Activated CD8-positive, alpha-beta memory T cell treated with anti-CD3 and anti-CD28 coated beads, Interleukin-2, amount 10 ng/mL, durations not matched to agents 7 days and 5 days (primary cell): Measurements from ENCODE around the gene MKRN1. TPM values are rescaled to one million over a fixed set of nuclear protein-coding genes. Genes with fewer than 3 reads are reported as not detected.
"Not testable (repeated sequence)": the region's sequence is repeated elsewhere in the genome, so short reads cannot be mapped to it uniquely, and the experiment has no call there.

Source experiments
- ATAC-seq: fragments of 150-1000 bp; cut with Tn5 transposase; one replicate; pipeline ENCODE4 v1.10.0; 2021; ENCODE audit warnings: moderate library complexity
- CTCF ChIA-PET: fragments of 350-600 bp; sonication (Branson Sonifier 250); formaldehyde crosslinking; loops from one replicate; lab custom pipeline; 2021; ENCODE audit warnings: antibody characterized with exemption; lab: Charles Lee
- DNase-seq: peaks from one replicate; pipeline ENCODE4 v3.0.0-alpha.2; 2020
- H3K27ac Mint-ChIP-seq: one replicate; pipeline ENCODE4 v1.8.0; 2021; ENCODE audit warnings: mild to moderate bottlenecking, mixed read lengths
- H3K27me3 Mint-ChIP-seq: one replicate; pipeline ENCODE4 v1.8.0; 2021; ENCODE audit warnings: mixed read lengths
- H3K36me3 Mint-ChIP-seq: one replicate; pipeline ENCODE4 v1.8.0; 2021; ENCODE audit warnings: mild to moderate bottlenecking, mixed read lengths
- H3K4me1 Mint-ChIP-seq: one replicate; pipeline ENCODE4 v1.8.0; 2021; ENCODE audit warnings: mixed read lengths
- H3K4me3 Mint-ChIP-seq: one replicate; pipeline ENCODE4 v1.8.0; 2021; ENCODE audit warnings: mild to moderate bottlenecking, moderate library complexity, mixed read lengths
- H3K9me3 Mint-ChIP-seq: one replicate; pipeline ENCODE4 v1.8.0; 2022; ENCODE audit warnings: low read depth, mixed read lengths
- total RNA-seq, 2 experiments: library from RNA; stranded (reverse); gene quantifications; one replicate each; pipeline ENCODE4 v1.2.3, GENCODE V29; 2021

Gene MKRN1
- total RNA-seq, 2 experiments from 2014 or later: 64.2 to 75.5 TPM

- no peak for ATAC-seq
- Mint-ChIP-seq H3K36me3 (peaks cover 5% of the 10 kb centered on the region), H3K9me3 (no peaks in the 10 kb centered on the region), H3K4me3 (no peak overlapping the region), H3K27ac (no peak overlapping the region), H3K27me3 (no peaks in the 10 kb centered on the region), H3K4me1 (peaks cover 23% of the 10 kb centered on the region)
- CTCF ChIA-PET: no interaction called here
- DNase-seq: no peak
These were observed 31.5 kb downstream of the MKRN1 start for GRCh38 chr7:140447841-140448240.

- DNase-seq (no peak), ATAC-seq (no peak)
- Mint-ChIP-seq H3K27me3 (no peaks in the 10 kb centered on the region), H3K4me3 (no peak overlapping the region), H3K4me1 (peaks cover 20% of the 10 kb centered on the region), H3K9me3 (no peaks in the 10 kb centered on the region), H3K36me3 (no peaks in the 10 kb centered on the region), H3K27ac (no peak overlapping the region)
- CTCF ChIA-PET: no interaction called here
These were observed 32.8 kb downstream of the MKRN1 start for GRCh38 chr7:140446467-140446866.

- Mint-ChIP-seq H3K27me3 (peaks cover under 1% of the 10 kb centered on the region), H3K4me3 (no peak overlapping the region), H3K4me1 (peaks cover 10% of the 10 kb centered on the region), H3K36me3 (no peaks in the 10 kb centered on the region), H3K27ac (no peak overlapping the region), H3K9me3 (no peaks in the 10 kb centered on the region)
- ATAC-seq (no peak), DNase-seq (no peak)
- CTCF ChIA-PET: no interaction called here
These were observed 37.8 kb downstream of the MKRN1 start for GRCh38 chr7:140441519-140441918.

- DNase-seq: no peak
- ATAC-seq: no peak
- Mint-ChIP-seq H3K4me1 (peaks cover 10% of the 10 kb centered on the region), H3K4me3 (no peak overlapping the region), H3K36me3 (no peaks in the 10 kb centered on the region), H3K27me3 (peaks cover 2% of the 10 kb centered on the region), H3K27ac (no peak overlapping the region), H3K9me3 (no peaks in the 10 kb centered on the region)
- CTCF ChIA-PET: no interaction called here
These were observed 38.7 kb downstream of the MKRN1 start for GRCh38 chr7:140440593-140440992.

GRCh38 chr7:140439359-140439758, 39.9 kb downstream of the MKRN1 start:
- peaks cover 10% of the 10 kb centered on the region for H3K4me1 Mint-ChIP-seq
- H3K4me3 Mint-ChIP-seq: no peak overlapping the region
- H3K9me3 Mint-ChIP-seq: no peaks in the 10 kb centered on the region
- ATAC-seq: no peak
- no peak for DNase-seq
- peaks cover 2% of the 10 kb centered on the region for H3K27me3 Mint-ChIP-seq
- CTCF ChIA-PET: interaction anchor here (1.0 kb wide), 1 partner anchor 75 kb away, joined by 3 read pairs; no protein-coding TSS in a partner anchor
- H3K36me3 Mint-ChIP-seq: no peaks in the 10 kb centered on the region
- no peak overlapping the region for H3K27ac Mint-ChIP-seq

- Mint-ChIP-seq H3K4me1 (peaks cover 4% of the 10 kb centered on the region), H3K27me3 (peaks cover 2% of the 10 kb centered on the region), H3K36me3 (no peaks in the 10 kb centered on the region), H3K27ac (no peak overlapping the region), H3K9me3 (no peaks in the 10 kb centered on the region), H3K4me3 (no peak overlapping the region)
- no peak for ATAC-seq
- CTCF ChIA-PET: interaction anchor here (0.7 kb wide), 1 partner anchor 9 kb away, joined by 4 read pairs; no protein-coding TSS in a partner anchor
- no peak for DNase-seq
These were observed 43.9 kb downstream of the MKRN1 start for GRCh38 chr7:140435252-140435895.

GRCh38 chr7:140433396-140433795, 45.9 kb downstream of the MKRN1 start:
- no peak overlapping the region for H3K27ac Mint-ChIP-seq
- ATAC-seq: no peak
- H3K36me3 Mint-ChIP-seq: no peaks in the 10 kb centered on the region
- H3K4me1 Mint-ChIP-seq: no peaks in the 10 kb centered on the region
- DNase-seq: no peak
- CTCF ChIA-PET: no interaction called here
- H3K4me3 Mint-ChIP-seq: no peak overlapping the region
- H3K9me3 Mint-ChIP-seq: no peaks in the 10 kb centered on the region
- peaks cover 2% of the 10 kb centered on the region for H3K27me3 Mint-ChIP-seq

GRCh38 chr7:140426130-140426529, 53.2 kb downstream of the MKRN1 start:
- H3K27ac Mint-ChIP-seq: no peak overlapping the region
- H3K4me3 Mint-ChIP-seq: no peak overlapping the region
- no peak for ATAC-seq
- H3K36me3 Mint-ChIP-seq: peaks cover 12% of the 10 kb centered on the region
- no peaks in the 10 kb centered on the region for H3K27me3 Mint-ChIP-seq
- CTCF ChIA-PET: interaction anchor here (1.6 kb wide), 1 partner anchor 17 kb away, joined by 6 read pairs; no protein-coding TSS in a partner anchor
- no peak for DNase-seq
- no peaks in the 10 kb centered on the region for H3K9me3 Mint-ChIP-seq
- no peaks in the 10 kb centered on the region for H3K4me1 Mint-ChIP-seq

GRCh38 chr7:140425718-140426117, 53.6 kb downstream of the MKRN1 start:
- no peak for ATAC-seq
- Mint-ChIP-seq H3K27ac (no peak overlapping the region), H3K36me3 (peaks cover 12% of the 10 kb centered on the region), H3K4me1 (no peaks in the 10 kb centered on the region), H3K9me3 (no peaks in the 10 kb centered on the region), H3K4me3 (no peak overlapping the region), H3K27me3 (no peaks in the 10 kb centered on the region)
- CTCF ChIA-PET: interaction anchor here (1.6 kb wide), 1 partner anchor 18 kb away, joined by 6 read pairs; no protein-coding TSS in a partner anchor
- no peak for DNase-seq

- Mint-ChIP-seq H3K9me3 (no peaks in the 10 kb centered on the region), H3K4me1 (peaks cover 2% of the 10 kb centered on the region), H3K27ac (no peak overlapping the region), H3K4me3 (no peak overlapping the region), H3K36me3 (peaks cover 12% of the 10 kb centered on the region), H3K27me3 (no peaks in the 10 kb centered on the region)
- CTCF ChIA-PET: no interaction called here
- DNase-seq (no peak), ATAC-seq (no peak)
These were observed 55.8 kb downstream of the MKRN1 start for GRCh38 chr7:140423501-140423900.

- Mint-ChIP-seq H3K4me1 (peaks cover 12% of the 10 kb centered on the region), H3K27ac (no peak overlapping the region), H3K4me3 (no peak overlapping the region), H3K9me3 (no peaks in the 10 kb centered on the region), H3K36me3 (peaks cover 11% of the 10 kb centered on the region), H3K27me3 (no peaks in the 10 kb centered on the region)
- DNase-seq: no peak
- CTCF ChIA-PET: interaction anchor here (0.6 kb wide), 1 partner anchor 10 kb away, joined by 3 read pairs; no protein-coding TSS in a partner anchor
- ATAC-seq: no peak
These were observed 57.8 kb downstream of the MKRN1 start for GRCh38 chr7:140421521-140421920.

- Mint-ChIP-seq H3K4me1 (peaks cover 24% of the 10 kb centered on the region), H3K27ac (no peak overlapping the region), H3K27me3 (no peaks in the 10 kb centered on the region), H3K9me3 (no peaks in the 10 kb centered on the region), H3K4me3 (no peak overlapping the region), H3K36me3 (peaks cover 14% of the 10 kb centered on the region)
- ATAC-seq (peak; percentile 31), DNase-seq (no peak)
- CTCF ChIA-PET: interaction anchor here (1.8 kb wide), 1 partner anchor 59 kb away, joined by 6 read pairs; no protein-coding TSS in a partner anchor
These were observed 60.7 kb downstream of the MKRN1 start for GRCh38 chr7:140418653-140419052.

- ATAC-seq, H3K27ac Mint-ChIP-seq, H3K27me3 Mint-ChIP-seq, H3K4me3 Mint-ChIP-seq, H3K9me3 Mint-ChIP-seq, DNase-seq: not testable (repeated sequence)
- CTCF ChIA-PET: interaction anchor here (1.8 kb wide), 1 partner anchor 60 kb away, joined by 6 read pairs; no protein-coding TSS in a partner anchor
- H3K36me3 Mint-ChIP-seq: peaks cover 13% of the 10 kb centered on the region
- H3K4me1 Mint-ChIP-seq: peaks cover 24% of the 10 kb centered on the region
These were observed 61.2 kb downstream of the MKRN1 start for GRCh38 chr7:140418156-140418472.

- Mint-ChIP-seq H3K27ac (peak overlapping the region; percentile 47), H3K9me3 (no peaks in the 10 kb centered on the region), H3K4me3 (no peak overlapping the region), H3K27me3 (no peaks in the 10 kb centered on the region), H3K4me1 (peaks cover 24% of the 10 kb centered on the region), H3K36me3 (peaks cover 15% of the 10 kb centered on the region)
- ATAC-seq (peak; percentile 80), DNase-seq (peak; percentile 55)
- CTCF ChIA-PET: interaction anchor here (1.8 kb wide), 1 partner anchor 60 kb away, joined by 6 read pairs; no protein-coding TSS in a partner anchor
These were observed 61.7 kb downstream of the MKRN1 start for GRCh38 chr7:140417456-140418155.
